Neural progenitor cell (in vitro differentiated cells): ENCODE results near the gene MS4A18. TPM values are rescaled to one million over a fixed set of nuclear protein-coding genes. Genes with fewer than 3 reads are reported as not detected.

Experiments used
- DNase-seq: peaks from one replicate; pipeline ENCODE4 v3.0.0-alpha.2; 2016; ENCODE audit warnings: low spot score
- H2AFZ ChIP-seq: fragments of 200-600 bp; sonication (generic); replicated peaks from 2 replicates; pipeline ENCODE4 v1.6.1; 2016; ENCODE audit warnings: antibody characterized with exemption
- H3F3A ChIP-seq: fragments of 200-600 bp; sonication (generic); 2 replicates; pipeline ENCODE4 v1.6.1; 2016; ENCODE audit warnings: antibody characterized with exemption, low read depth
- H3K27ac ChIP-seq: fragments of 200-600 bp; sonication (generic); 2 replicates; pipeline ENCODE4 v1.5.1; 2016; ENCODE audit warnings: mild to moderate bottlenecking
- H3K27me3 ChIP-seq: fragments of 200-600 bp; sonication (generic); 2 replicates; pipeline ENCODE4 v1.6.1; 2016; ENCODE audit warnings: mild to moderate bottlenecking, moderate library complexity
- H3K36me3 ChIP-seq: fragments of 200-600 bp; sonication (generic); 2 replicates; pipeline ENCODE4 v1.5.1; 2016
- H3K4me1 ChIP-seq: fragments of 200-600 bp; sonication (generic); 2 replicates; pipeline ENCODE4 v1.6.1; 2016; ENCODE audit warnings: mixed run types
- H3K4me2 ChIP-seq: fragments of 200-600 bp; sonication (generic); 2 replicates; pipeline ENCODE4 v1.6.1; 2016
- H3K4me3 ChIP-seq: fragments of 200-600 bp; sonication (generic); 2 replicates; pipeline ENCODE4 v1.5.1; 2016
- H3K79me2 ChIP-seq: fragments of 200-600 bp; sonication (generic); 2 replicates; pipeline ENCODE4 v1.6.1; 2016; ENCODE audit warnings: low read depth
- H3K9ac ChIP-seq: fragments of 200-600 bp; sonication (generic); 2 replicates; pipeline ENCODE4 v1.6.1; 2016
- H3K9me3 ChIP-seq: fragments of 200-600 bp; sonication (generic); 2 replicates; pipeline ENCODE4 v1.5.1; 2016; ENCODE audit warnings: low read depth
- H4K20me1 ChIP-seq: fragments of 200-600 bp; sonication (generic); 2 replicates; pipeline ENCODE4 v1.6.1; 2016; ENCODE audit warnings: low read depth
- H3K27ac Mint-ChIP-seq: 3 replicates; pipeline ENCODE4 v1.8.0; 2021; ENCODE audit warnings: mixed read lengths
- H3K27me3 Mint-ChIP-seq: 2 replicates; pipeline ENCODE4 v1.8.0; 2022; ENCODE audit warnings: low read depth, mild to moderate bottlenecking, inconsistent platforms, moderate library complexity, mixed read lengths; ENCODE audit not compliant: insufficient read depth
- H3K36me3 Mint-ChIP-seq: 3 replicates; pipeline ENCODE4 v1.8.0; 2021; ENCODE audit warnings: mixed read lengths
- H3K4me1 Mint-ChIP-seq: 3 replicates; pipeline ENCODE4 v1.8.0; 2021; ENCODE audit warnings: mixed read lengths
- H3K4me3 Mint-ChIP-seq: 3 replicates; pipeline ENCODE4 v1.8.0; 2021; ENCODE audit warnings: mild to moderate bottlenecking, moderate library complexity, mixed read lengths
- H3K9me3 Mint-ChIP-seq: 3 replicates; pipeline ENCODE4 v1.8.0; 2020; ENCODE audit warnings: mixed read lengths
- EZH2 ChIP-seq: fragments of 200-600 bp; sonication (generic); IDR thresholded peaks from 2 replicates; pipeline ENCODE4 v1.6.1; 2017; ENCODE audit warnings: antibody characterized with exemption, mild to moderate bottlenecking, moderate library complexity
- EZH2phosphoT487 ChIP-seq: fragments of 200-600 bp; sonication (generic); IDR thresholded peaks from 2 replicates; pipeline ENCODE4 v1.6.1; 2017; ENCODE audit warnings: antibody characterized with exemption
- total RNA-seq: library from RNA; depleted of rRNA; stranded (reverse); fragments of >200 nt; gene quantifications from 2 replicates; pipeline ENCODE4 v1.2.3, GENCODE V29; 2015; ENCODE audit warnings: low replicate concordance
- TF ChIP-seq, protein P1 (sequence below): fragments of 200-600 bp; sonication (generic); IDR thresholded peaks from 2 replicates; pipeline ENCODE4 v1.5.1; 2017; ENCODE audit warnings: antibody characterized with exemption, mild to moderate bottlenecking

MS4A18 gene
- total RNA-seq, 1 donor from 2014 or later, result not detected

DNA sequence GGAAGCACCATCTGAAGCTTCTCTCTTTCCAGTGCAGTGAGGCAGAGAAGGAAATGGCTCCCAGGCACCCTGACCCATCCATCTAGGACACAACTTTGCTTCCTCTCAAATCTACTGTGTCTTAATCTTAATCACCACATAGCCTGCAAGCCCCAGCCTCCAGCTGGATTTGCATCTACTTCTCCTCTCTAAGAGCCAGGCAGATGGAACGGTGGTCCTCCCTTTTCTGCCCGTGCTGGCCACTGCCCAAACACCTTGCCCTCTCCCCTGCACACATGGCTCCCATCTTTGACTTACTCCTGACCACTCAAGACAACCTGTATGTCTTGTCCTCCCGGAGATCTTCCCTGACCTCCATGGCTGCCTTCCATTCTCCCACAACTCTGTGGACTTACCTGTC lies 68.0 kb downstream of the MS4A18 start:
- Histone ChIP-seq H3K9ac (no peak overlapping the region), H3F3A (no peaks in the 10 kb centered on the region), H3K4me3 (no peak overlapping the region), H3K27ac (no peak overlapping the region), H3K4me2 (no peak overlapping the region), H3K79me2 (no peaks in the 10 kb centered on the region), H4K20me1 (no peaks in the 10 kb centered on the region), H3K9me3 (no peaks in the 10 kb centered on the region), H3K36me3 (no peaks in the 10 kb centered on the region), H3K4me1 (no peaks in the 10 kb centered on the region), H3K27me3 (no peaks in the 10 kb centered on the region), H2AFZ (no peak overlapping the region)
- Mint-ChIP-seq H3K27ac (no peak overlapping the region), H3K9me3 (peaks cover 22% of the 10 kb centered on the region), H3K4me3 (no peak overlapping the region), H3K36me3 (no peaks in the 10 kb centered on the region), H3K27me3 (peaks cover 17% of the 10 kb centered on the region), H3K4me1 (no peaks in the 10 kb centered on the region)
- TF ChIP-seq EZH2 (no peak), EZH2phosphoT487 (no peak)
- TF ChIP-seq, protein P1, sequence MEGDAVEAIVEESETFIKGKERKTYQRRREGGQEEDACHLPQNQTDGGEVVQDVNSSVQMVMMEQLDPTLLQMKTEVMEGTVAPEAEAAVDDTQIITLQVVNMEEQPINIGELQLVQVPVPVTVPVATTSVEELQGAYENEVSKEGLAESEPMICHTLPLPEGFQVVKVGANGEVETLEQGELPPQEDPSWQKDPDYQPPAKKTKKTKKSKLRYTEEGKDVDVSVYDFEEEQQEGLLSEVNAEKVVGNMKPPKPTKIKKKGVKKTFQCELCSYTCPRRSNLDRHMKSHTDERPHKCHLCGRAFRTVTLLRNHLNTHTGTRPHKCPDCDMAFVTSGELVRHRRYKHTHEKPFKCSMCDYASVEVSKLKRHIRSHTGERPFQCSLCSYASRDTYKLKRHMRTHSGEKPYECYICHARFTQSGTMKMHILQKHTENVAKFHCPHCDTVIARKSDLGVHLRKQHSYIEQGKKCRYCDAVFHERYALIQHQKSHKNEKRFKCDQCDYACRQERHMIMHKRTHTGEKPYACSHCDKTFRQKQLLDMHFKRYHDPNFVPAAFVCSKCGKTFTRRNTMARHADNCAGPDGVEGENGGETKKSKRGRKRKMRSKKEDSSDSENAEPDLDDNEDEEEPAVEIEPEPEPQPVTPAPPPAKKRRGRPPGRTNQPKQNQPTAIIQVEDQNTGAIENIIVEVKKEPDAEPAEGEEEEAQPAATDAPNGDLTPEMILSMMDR, result no peak
- DNase-seq, result no peak

Other genes starting within 250 kb of the MS4A18 start
- gene MS4A12, start 231.9 kb upstream of the MS4A18 start, total RNA-seq, result not detected in 2 replicates
- gene MS4A13, start 209.3 kb upstream of the MS4A18 start, total RNA-seq, result not detected in 2 replicates
- not detected in 2 replicates for gene MS4A8, start 25.1 kb upstream of the MS4A18 start, total RNA-seq
- gene MS4A15, start 32.1 kb downstream of the MS4A18 start, total RNA-seq, result 0.09 TPM in 1 of 2 replicates, not detected in the other
- gene MS4A10, start 60.6 kb downstream of the MS4A18 start, total RNA-seq, result not detected in 2 replicates
- gene CCDC86, start 117.4 kb downstream of the MS4A18 start, total RNA-seq, result 3.3 and 9.5 TPM in 2 replicates
- gene PTGDR2, start 131.2 kb downstream of the MS4A18 start, total RNA-seq, result 0.06 TPM in 1 of 2 replicates, not detected in the other
- gene ZP1, start 142.8 kb downstream of the MS4A18 start, total RNA-seq, result not detected in 2 replicates
- 34.5 and 72.7 TPM in 2 replicates for gene PRPF19, start 181.9 kb downstream of the MS4A18 start, total RNA-seq
- 22.4 and 23.6 TPM in 2 replicates for gene TMEM109, start 189.4 kb downstream of the MS4A18 start, total RNA-seq
- 34.0 and 77.2 TPM in 2 replicates for gene TMEM132A, start 199.7 kb downstream of the MS4A18 start, total RNA-seq
- gene SLC15A3, start 227.5 kb downstream of the MS4A18 start, total RNA-seq, result 1.4 and 3.3 TPM in 2 replicates
- gene CD6, start 247.0 kb downstream of the MS4A18 start, total RNA-seq, result not detected in 2 replicates